ENCODE results near the gene VGF.
A peak's percentile ranks its signal among the peaks of the same experiment; 100 is the strongest.
"Not testable (repeated sequence)": the region's sequence is repeated elsewhere in the genome, so short reads cannot be mapped to it uniquely, and the experiment has no call there.

The VGF gene

GRCh38 chr7:101125989-101126650, 39.2 kb downstream of the VGF start:
- H3K4me3 ChIP-seq (ENCODE audit: low read depth, low read length), result no peak overlapping the region

GRCh38 chr7:101124376-101125056, 40.9 kb downstream of the VGF start:
- no peak overlapping the region for H3K4me3 ChIP-seq (ENCODE audit: low read depth, low read length)
- no peak for TF ChIP-seq CTCF (IDR thresholded peaks at IDR 0.05; ENCODE audit: borderline replicate concordance, insufficient read depth, low read depth, low read length)

More at GRCh38 chr7:101125989-101126650, 39.2 kb downstream of the VGF start:
- no peak for TF ChIP-seq CTCF (IDR thresholded peaks at IDR 0.05; ENCODE audit: borderline replicate concordance, insufficient read depth, low read depth, low read length)

GRCh38 chr7:101123703-101124068, 41.7 kb downstream of the VGF start:
- TF ChIP-seq CTCF (IDR thresholded peaks at IDR 0.05; ENCODE audit: borderline replicate concordance, insufficient read depth, low read depth, low read length), result no peak
- no peak overlapping the region for H3K4me3 ChIP-seq (ENCODE audit: low read depth, low read length)

- no peak overlapping the region for H3K4me3 ChIP-seq (ENCODE audit: low read depth, low read length)
- TF ChIP-seq CTCF (IDR thresholded peaks at IDR 0.05; ENCODE audit: borderline replicate concordance, insufficient read depth, low read depth, low read length), result no peak
Observed at GRCh38 chr7:101122933-101123702, 42.3 kb downstream of the VGF start.

GRCh38 chr7:101121991-101122932, 43.1 kb downstream of the VGF start:
- no peak for TF ChIP-seq CTCF (IDR thresholded peaks at IDR 0.05; ENCODE audit: borderline replicate concordance, insufficient read depth, low read depth, low read length)
- peak overlapping the region; percentile 26 for H3K4me3 ChIP-seq (ENCODE audit: low read depth, low read length)

GRCh38 chr7:101121631-101121990, 43.8 kb downstream of the VGF start:
- not testable (repeated sequence) for H3K4me3 ChIP-seq (ENCODE audit: low read depth, low read length)

GRCh38 chr7:101120315-101120714, 45.1 kb downstream of the VGF start:
- no peak for TF ChIP-seq CTCF (IDR thresholded peaks at IDR 0.05; ENCODE audit: borderline replicate concordance, insufficient read depth, low read depth, low read length)
- H3K4me3 ChIP-seq (ENCODE audit: low read depth, low read length), result no peak overlapping the region
